ENCODE measurements around the gene ZNF607. TPM values are rescaled to one million over a fixed set of nuclear protein-coding genes. Genes with fewer than 3 reads are reported as not detected.

Gene ZNF607
- total and polyA plus RNA-seq, 2 of the 8 experiments (the other 6 are each of a cell fraction or from before 2014, with no cell fraction given): 6.7 to 15.9 TPM

DNA sequence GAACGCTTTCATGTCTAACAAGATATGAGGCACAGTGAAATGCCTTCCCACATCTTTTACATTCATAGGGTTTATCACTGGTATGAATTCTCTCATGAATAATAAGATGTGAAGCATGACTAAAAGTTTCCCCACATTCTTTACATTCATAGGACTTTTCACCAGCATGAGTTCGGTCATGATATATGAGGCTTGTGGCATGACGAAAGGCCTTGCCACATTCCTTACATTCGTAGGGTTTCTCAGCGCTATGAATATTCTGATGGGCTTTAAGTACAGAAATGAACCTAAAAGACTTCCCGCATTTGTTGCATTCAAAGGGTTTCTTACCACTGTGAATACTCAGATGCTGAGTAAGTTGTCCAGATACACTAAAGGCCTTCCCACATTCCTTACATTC, 21.3 kb downstream of the ZNF607 start:
- Histone ChIP-seq H3K9ac (replicated peaks in 1 of 4; ENCODE audit: extremely low read depth in 1 of 4, low read depth in 3 of 4, low read length in 3 of 4) (no peak overlapping the region), H3K36me3 (ENCODE audit: control insufficient read depth in 2 of 4, insufficient read depth in 4 of 4, low read length in 3 of 4) (peaks cover 4 to 37% (median 17%) of the 10 kb centered on the region in 4 experiments; a peak in 7 of 8 replicates), H3K23ac (ENCODE audit: insufficient read length) (no peak overlapping the region), H3K79me2 (ENCODE audit: control insufficient read depth in 1 of 2, insufficient read depth in 2 of 2, low read length in 2 of 2) (no peaks in the 10 kb centered on the region), H3K4me2 (ENCODE audit: insufficient read depth in 1 of 2, low read depth in 2 of 2, low read length in 2 of 2) (no peak overlapping the region), H2BK12ac (ENCODE audit: low read depth, low read length) (no peak overlapping the region; the same call in 1 of the 2 replicates), H3K27me3 (replicated peaks in 1 of 4; ENCODE audit: control insufficient read depth in 3 of 4, extremely low read depth in 1 of 4, insufficient read depth in 3 of 4, low read length in 3 of 4) (peaks cover 0 to 13% (median 3%) of the 10 kb centered on the region in 4 experiments; a peak in 3 of 7 replicates), H4K8ac (ENCODE audit: extremely low read depth, insufficient read depth, low read length) (no peak overlapping the region), H2BK20ac (ENCODE audit: low read length) (no peak overlapping the region), H3K4me1 (replicated peaks in 1 of 4; ENCODE audit: control insufficient read depth in 3 of 4, insufficient read depth in 4 of 4, low read length in 3 of 4) (peaks cover 0 to 2% (median 0%) of the 10 kb centered on the region in 4 experiments; a peak in 1 of 7 replicates), H4K20me1 (replicated peaks in 1 of 2; ENCODE audit: control insufficient read depth in 1 of 2, insufficient read depth in 2 of 2, low read length in 2 of 2) (peaks cover 0 to 7% of the 10 kb centered on the region in 2 experiments), H2BK120ac (replicated peaks; ENCODE audit: low read depth, low read length) (no peak overlapping the region), H4K5ac (ENCODE audit: insufficient read length, low read depth, low read length) (no peak overlapping the region), H3K9me3 (ENCODE audit: insufficient read depth in 2 of 2, low read depth in 1 of 2, low read length in 1 of 2) (peaks cover 8 to 13% of the 10 kb centered on the region in 2 experiments), H3K23me2 (ENCODE audit: low read depth, low read length) (no peaks in the 10 kb centered on the region), H3K56ac (replicated peaks; ENCODE audit: insufficient read length, low read depth, low read length) (no peak overlapping the region), H3K18ac (ENCODE audit: extremely low read depth, low read length) (no peak overlapping the region), H3K4ac (replicated peaks; ENCODE audit: insufficient read length, low read depth, low read length) (no peak overlapping the region), H2AK5ac (ENCODE audit: low read depth, low read length) (no peak overlapping the region), H3K79me1 (ENCODE audit: low read depth, low read length) (no peaks in the 10 kb centered on the region), H2BK15ac (ENCODE audit: low read length) (no peak overlapping the region), H3K27ac (ENCODE audit: low read depth, low read length) (no peak overlapping the region), H4K91ac (replicated peaks; ENCODE audit: insufficient read length, low read length) (no peak overlapping the region), H3K4me3 (ENCODE audit: extremely low read depth in 1 of 4, insufficient read depth in 2 of 4, low read depth in 3 of 4, low read length in 4 of 4) (no peak overlapping the region), H2AFZ (ENCODE audit: low read length) (no peak overlapping the region), H2BK5ac (ENCODE audit: low read depth, low read length) (no peak overlapping the region), H3K14ac (ENCODE audit: insufficient read length) (no peak overlapping the region)
- CTCF ChIA-PET (ENCODE audit: partially characterized antibody): no interaction called here
- DNase-seq (ENCODE audit: low read depth in 1 of 2, low spot score in 2 of 2): no peak
- no peak for FAIRE-seq
- POLR2A ChIA-PET (ENCODE audit: partially characterized antibody): no interaction called here
- TF ChIP-seq NRF1 (IDR thresholded peaks at IDR 0.05; ENCODE audit: low read depth, low read length) (no peak), SP4 (IDR thresholded peaks at IDR 0.05; ENCODE audit: low read length) (no peak), YY1 (IDR thresholded peaks at IDR 0.05; ENCODE audit: low read depth, low read length) (no peak), TAF1 (IDR thresholded peaks at IDR 0.05; ENCODE audit: low read depth, low read length) (no peak), GTF2F1 (IDR thresholded peaks at IDR 0.05; ENCODE audit: borderline replicate concordance, low read depth, low read length) (no peak), NANOG (IDR thresholded peaks at IDR 0.05; ENCODE audit: insufficient read depth, low read depth, low read length, poor library complexity, severe bottlenecking) (no peak)
- WGBS, 2 experiments (ENCODE audit: extremely low coverage in 1 of 2, insufficient coverage in 1 of 2, insufficient read length in 1 of 2, insufficient replicate concordance in 2 of 2, low coverage in 1 of 2, low lambda C conversion rate in 2 of 2, missing lambda C conversion rate in 1 of 2): 99% methylated on average over 6 of the region's 6 CpGs; no CpG with 5 or more reads in 1 of the 2 experiments
